GM21526 (cell line): ENCODE measurements around the gene PTPRH.

Experiments
- ATAC-seq: cut with Tn5 transposase; IDR thresholded peaks from one replicate; pipeline ENCODE4 v1.9.1; 2021; ENCODE audit warnings: moderate library complexity; ENCODE audit not compliant: unreplicated experiment, low FRiP score

Gene PTPRH

DNA sequence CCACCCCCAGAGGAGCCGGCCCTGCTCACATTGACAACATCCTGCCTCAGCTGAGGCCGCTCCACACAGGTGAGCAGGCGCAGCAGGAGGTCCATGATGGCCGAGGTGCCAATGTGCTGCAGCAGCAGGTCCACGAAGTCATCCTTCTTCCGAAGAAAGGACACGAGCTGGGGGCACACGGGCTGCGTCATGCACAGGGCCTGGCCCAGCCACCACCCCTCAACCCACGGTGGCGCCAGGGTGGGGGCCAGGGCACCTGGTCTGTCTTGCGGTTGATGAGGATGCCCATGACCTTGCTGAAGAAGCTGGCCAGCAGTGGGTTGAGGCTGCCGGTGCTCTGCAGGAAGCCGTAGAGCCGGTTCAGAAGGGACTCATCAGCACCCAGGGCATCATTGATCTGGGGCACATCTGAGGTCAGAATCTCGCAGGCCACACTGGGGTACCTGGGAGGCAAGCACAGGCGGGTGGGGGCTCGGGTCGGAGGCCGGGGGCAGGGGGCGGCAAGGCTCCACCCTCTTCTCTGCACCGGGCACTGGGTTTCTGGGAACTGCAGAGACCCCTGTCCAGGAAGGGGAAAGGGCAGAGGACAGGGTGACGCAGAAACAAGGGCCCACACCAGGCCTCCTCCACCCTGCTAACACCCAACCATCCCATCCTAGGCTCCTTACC, 36.1 kb upstream of the PTPRH start:
- no peak for ATAC-seq

DNA sequence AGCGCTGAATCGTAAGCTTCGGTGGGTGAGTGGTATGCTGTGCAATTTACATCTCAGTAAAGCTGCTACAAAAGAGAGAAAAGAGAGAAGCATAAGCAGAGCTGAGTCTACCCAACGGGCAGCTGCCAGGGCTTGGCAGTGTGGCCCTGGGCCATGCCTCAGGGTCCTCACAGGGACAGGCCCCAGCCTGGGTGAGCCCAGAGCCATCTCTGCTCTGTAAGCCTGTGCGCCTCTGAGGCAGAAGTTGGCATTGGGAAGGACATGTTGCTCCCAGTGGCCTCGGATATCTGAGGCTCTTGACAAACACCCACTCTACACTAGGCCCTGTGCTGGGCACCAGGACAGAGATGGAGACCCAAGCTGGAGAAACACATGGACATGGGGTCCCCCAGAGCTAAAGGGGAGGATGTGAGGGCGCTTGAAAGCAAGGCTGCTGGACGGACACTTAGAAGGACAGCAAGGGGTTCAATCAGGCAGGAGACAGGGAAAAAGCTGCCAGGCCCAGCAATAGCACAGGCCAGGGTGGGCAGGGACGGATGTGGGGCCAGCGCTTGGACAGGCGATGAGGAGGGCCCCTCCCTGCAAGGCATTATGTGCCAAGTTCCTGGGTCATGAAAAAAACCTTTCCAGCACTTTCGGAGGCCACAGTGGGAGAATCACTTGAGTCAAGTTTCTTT, 34.8 kb upstream of the PTPRH start:
- no peak for ATAC-seq

DNA sequence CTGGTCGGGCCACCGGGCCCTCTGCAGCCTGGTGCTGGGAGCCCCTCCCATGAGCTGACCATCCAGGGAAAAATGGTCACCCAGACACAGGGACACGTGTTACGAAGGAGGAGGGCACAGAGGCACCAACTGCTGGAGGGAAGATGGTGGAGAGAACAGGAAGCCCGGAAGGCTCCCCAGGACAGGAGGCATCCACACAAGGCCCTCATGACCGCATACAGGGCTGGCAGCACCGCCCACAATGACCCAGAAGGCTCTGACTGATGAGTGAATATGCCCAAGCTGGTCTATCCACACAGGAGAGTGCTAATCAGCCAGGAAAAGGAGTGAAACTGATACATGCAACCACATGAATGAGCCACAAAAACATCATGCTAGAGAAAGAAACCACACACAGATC, 33.2 kb upstream of the PTPRH start:
- ATAC-seq: no peak

DNA sequence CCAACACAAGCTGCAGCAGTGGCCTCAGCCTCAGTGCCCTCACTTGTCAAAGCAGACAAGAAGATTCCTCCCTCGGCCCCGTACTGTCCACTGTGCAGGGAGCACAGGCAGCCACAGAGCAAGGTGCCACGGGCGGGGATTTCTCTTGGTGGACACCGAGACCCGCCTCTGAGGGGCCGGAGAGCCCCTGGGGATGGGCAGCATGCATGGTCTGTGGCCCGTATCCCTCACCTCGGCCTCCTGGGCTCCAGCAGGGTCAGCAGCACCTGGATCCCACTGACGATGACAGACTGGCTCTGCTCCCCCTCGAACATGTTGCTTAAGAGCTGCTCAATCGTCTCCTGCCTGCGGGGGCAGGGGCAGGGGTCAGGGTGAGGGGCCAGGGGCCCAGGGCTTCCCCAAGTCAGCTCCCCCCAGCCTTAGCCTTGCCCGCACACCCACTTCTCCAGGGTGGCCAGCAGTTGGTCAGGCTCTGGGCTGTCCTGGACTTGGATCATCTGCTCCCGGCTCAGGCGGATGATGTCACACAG, 32.7 kb upstream of the PTPRH start:
- no peak for ATAC-seq

DNA sequence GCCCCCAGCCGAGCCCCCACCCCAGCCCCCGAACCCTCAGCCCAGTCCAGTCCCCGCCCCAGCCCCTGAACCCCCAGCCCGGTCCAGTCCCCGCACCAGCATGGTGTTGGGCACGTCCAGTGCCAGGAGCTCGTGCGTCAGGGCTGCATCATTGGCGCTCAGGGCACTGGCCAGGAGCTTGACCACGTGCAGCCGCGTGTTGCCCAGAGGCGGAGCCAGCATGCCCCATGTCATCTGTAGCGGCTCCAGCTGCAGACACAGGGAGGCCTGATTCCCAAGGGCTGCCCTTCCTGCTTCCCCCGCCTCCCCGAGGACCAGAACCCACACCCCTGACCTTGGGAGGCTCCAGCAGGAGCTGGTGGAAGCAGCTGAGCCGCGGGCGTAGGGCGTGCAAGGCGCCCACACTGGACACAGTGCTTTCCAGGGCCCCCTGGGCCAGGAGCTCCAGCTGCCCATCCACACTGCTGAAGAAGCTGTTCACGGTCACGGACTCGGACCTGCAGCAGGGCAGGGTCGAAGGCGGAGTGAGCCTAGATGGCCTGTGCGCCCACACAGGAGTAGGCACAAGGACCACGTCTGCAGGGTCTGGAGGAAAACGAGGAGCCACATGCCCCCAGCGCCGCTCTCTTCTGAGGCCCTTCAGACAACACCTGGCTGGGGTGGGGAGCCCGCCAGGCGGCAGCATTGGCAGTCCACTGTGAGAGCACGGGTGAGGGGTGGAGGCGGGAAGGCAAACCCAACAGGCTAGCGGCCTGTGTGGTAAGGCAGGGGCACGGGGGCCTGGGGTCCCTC, 32.0 kb upstream of the PTPRH start:
- no peak for ATAC-seq

DNA sequence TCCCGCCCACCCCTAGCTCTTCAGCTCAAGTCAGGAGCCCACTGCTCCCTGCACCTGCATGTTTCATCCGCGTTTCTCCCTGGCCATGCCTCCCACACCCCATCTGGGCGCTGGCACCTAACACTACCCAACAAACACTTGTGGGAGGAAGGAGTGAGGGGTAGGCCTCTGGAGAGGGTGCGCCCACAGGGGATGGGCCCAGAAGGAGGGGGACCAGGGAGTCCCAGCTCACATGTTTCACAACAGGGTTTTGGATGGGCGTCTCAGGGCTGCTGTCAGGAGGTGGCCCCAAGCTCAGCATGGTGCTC, 31.4 kb upstream of the PTPRH start:
- no peak for ATAC-seq

DNA sequence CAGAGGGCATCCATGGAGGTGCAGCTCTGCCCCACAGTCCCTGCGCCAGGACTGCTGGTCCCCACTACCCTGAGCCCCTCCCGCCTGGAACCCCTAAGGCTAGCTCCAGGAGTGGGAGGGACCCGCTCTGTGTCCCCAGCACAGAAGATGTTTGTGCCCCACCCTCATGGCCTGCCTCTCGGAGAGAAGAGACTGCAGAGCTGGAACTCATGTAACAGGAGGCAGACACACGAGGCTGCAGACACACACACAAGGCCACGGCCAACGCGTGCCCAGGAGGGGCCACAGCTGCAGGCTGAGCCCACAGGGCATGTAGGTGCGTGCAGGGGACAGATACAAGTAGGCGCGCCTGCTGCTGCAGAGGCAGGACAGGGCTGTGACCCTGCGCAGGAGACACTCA, 29.7 kb upstream of the PTPRH start:
- no peak for ATAC-seq

DNA sequence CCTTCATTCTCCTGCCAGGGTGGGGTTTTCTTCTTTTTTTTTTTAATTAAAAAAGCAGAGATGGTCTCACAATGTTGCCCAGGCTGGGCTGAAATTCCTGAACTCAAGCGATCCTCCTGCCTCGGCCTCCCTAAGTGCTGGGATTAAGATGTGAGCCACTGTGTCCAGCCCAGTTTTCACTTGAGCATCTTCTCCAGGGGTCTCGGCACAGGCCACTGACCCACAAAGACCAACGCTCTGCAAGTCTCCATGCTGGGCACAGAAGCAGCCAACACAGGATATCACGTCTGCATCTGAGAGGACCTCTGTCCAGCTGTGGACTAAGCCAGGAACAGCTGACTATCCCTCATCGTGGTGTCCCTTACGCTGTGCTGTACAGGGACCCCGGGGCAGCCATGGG, 28.7 kb upstream of the PTPRH start:
- no peak for ATAC-seq

DNA sequence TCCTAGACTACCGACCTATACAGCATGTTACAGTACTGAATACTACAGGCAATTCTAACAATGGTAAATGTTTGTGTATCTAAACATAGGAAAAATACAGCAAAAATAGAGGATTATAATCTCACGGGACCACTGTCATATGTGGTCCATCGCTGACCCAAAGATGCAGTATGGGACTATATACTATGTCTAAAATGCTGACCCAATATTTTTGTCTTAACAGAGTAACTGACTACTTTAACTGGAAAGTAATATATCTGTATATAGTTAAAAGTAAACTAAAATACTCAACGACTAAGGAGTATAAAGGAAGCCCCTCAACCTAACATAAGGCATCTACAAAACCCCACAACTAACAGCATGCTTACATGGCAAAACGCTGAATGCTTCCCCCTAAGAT, 23.7 kb upstream of the PTPRH start:
- ATAC-seq: no peak

DNA sequence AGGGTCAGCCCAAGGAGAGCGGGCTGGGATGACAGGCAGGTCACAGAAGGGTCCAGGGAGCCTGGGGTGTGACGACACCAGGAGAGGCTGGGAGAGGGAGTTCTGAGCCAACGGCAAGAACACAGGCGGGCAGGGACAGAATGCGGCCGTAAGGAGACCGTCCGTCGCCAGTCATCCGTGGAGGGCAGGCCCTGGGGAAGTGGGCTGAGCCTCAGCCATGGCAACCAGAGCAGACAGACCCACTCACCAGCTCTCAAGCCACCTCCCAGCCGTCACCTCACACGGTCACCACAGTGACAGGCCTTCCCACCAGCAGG, 22.9 kb upstream of the PTPRH start:
- no peak for ATAC-seq

DNA sequence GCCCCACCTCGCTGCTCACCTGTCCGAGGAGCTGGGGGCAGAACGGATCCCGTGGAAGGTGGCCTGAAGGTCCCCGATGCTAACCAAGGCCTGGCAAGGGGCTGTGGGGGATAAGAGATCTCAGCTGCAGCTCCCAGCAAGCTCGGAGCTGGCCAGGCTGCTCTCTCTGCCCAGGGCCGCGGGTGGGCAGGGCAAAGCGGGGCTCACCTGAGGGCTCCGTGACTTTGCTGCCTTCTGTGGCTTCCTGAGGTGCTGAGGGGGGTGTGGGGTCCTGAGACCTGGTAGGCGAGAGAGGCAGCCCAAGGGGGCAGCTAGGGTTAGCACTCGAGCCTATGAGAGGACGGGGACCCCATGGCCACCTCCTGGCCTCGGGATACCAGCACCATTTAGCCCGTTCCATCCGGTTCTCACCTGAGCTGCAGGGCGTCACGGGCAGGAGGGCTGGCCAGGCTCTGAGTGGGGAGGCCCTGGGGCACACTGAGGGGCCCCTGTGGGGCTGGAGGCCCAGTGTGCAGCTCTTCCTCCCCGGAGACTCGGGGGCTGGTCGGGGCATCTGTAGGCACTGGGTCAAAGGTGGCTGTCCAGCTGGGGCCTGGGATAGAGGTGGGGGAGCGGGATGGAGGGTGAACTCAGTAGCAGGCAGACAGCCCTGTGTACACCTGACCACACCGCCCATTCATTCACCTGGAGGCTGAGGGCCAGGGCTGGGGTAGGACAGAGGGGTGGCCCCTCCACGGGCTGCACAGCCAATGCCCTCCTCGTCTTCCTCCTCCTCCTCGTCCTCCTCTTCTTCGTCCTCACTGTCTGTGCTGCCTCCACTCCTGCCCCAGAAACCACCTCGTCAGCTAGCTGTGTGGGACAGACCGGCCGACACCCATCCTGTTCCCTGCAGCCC, 22.3 kb upstream of the PTPRH start:
- ATAC-seq: no peak

DNA sequence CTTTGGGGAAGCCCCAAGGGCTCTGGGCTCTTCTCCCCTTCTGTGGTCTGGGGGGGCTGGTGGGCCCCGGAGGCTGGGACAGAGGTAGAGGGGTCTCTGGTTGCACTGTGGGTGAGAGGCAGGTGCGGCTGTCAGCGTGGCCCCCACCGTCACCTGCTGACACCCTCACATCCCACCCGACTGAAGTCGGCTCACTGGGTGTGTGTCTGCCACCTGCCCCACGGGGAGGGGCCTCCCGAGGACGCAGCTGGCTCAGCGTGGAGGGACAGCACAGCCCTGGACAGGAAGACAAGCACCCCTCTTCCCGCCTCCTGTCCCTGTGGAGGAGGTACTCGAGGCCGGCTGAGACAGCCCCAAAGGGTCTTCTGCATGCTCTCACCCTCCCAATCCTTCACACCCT, 21.5 kb upstream of the PTPRH start:
- ATAC-seq: no peak

DNA sequence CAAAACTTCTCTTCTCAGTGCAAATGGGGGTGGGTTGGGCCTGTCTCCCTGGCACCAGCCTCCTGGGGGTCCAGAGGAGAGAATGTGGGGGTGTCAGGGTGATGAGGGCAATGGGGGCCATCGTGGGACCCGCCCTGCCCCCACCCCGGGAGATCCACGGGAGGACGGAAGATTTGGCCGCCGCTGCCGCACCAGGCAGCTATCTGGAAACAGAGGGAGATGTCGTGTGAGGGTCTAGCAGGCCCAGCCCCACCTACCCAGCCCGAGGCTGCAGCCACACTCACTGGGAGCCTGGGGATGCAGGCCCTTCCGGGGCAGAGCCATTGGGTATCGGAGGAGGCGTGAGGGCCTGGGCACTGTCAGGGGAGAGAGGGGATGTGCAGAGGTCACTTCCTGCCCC, 21.0 kb upstream of the PTPRH start:
- no peak for ATAC-seq

DNA sequence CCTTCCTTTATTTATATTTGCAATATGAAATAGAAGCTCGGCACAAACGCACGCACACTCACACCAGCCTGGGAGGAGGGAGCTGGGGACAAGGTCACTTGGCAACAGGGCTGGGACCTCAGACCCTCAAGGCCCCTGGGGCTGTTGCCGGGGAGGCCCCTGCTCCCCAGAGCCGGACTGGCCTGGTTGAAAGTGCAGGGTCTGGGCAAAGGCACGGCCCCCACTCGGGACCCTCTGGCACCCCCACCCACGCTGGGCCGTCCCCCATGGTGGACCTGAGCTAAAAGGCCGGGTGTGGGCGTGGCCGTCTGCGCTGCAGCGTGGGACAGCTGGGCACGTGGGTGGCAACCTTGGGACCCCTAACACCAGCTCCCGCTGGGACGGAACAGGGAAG, 20.5 kb upstream of the PTPRH start:
- no peak for ATAC-seq

DNA sequence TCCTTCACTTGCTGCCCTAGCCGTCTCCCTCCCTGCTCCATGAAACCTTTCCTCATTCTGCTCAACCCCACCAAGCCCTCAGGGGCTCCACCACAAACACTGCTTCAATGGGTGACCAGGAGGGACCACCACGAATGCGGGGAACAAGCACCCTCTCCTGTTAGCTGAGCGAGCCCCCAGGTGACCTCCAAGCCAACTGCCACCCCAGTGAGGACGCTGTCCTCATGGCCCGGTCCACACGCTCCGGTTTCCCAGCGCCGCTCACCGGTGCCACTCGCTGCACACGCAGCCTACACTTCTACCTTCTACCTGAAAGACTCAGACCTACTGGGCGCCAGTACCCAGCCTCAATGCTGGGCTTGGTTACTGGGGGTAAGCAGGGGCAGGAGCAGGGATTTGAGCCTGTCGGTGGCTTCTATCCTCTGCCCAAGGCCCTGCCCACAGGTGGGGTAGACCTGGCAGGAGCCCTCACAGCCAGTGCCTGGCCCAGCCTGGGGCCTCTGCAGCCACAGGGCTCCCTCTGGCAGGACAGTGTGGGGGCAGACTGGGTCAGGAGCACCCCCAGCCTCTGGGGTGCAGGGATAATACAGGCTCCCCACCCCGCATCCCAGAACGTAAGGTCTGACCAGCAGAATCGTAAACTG, 20.0 kb upstream of the PTPRH start:
- ATAC-seq: no peak

DNA sequence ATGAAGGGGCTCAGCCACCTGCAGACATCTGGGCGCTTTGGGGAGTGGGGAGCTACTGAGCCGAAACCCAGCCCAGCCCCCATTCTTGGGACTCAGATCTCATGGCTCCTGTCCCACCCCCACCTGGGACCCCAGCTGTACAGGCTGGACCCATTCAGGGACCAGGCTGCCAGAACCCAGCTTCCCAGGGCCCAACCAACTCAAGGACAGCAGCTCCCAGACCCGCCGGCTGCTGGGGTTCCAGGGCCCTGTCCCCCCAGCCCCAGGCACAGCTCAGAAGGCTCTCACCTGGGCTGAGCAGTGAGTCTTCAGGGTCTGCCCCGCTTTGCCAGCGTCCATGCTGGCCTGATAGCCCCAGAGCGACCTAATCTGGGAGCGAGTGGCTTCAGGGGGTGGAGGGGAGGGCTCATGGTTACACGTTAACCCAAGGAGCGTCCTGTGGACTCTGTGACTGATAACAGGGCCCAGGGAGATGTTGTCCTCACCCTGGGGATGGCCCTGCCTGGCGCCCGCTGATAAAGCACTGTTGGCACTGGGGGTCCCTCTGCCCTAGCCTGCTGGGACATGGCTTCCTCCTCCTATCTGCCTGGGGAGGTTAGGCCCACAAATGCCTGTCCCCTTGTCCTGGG, 19.2 kb upstream of the PTPRH start, which contains the start of gene TMEM86B:
TSS of gene TMEM86B (minus strand) at position 361 of the 629 bp plus-strand sequence. CDS start at position 339, 22 bp downstream.
- ATAC-seq: no peak

DNA sequence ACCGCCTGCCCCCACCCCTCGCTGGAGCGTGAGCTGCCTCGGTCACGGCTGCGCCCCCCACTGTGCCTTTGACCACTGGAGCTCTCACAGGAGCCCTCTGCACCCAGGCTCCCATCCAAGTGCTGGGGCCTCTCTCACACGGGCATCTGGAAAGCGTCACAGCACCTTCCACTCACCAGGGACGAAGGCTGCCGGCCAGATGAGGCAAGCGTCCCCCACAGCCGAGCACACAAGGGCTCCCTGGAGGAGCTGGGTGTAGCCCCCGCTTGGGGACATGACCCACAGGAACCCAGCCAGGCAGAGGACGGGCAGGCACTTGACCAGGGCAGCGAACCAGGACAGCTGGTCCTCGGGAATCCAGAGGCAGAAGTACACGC, 18.7 kb upstream of the PTPRH start:
- no peak for ATAC-seq

DNA sequence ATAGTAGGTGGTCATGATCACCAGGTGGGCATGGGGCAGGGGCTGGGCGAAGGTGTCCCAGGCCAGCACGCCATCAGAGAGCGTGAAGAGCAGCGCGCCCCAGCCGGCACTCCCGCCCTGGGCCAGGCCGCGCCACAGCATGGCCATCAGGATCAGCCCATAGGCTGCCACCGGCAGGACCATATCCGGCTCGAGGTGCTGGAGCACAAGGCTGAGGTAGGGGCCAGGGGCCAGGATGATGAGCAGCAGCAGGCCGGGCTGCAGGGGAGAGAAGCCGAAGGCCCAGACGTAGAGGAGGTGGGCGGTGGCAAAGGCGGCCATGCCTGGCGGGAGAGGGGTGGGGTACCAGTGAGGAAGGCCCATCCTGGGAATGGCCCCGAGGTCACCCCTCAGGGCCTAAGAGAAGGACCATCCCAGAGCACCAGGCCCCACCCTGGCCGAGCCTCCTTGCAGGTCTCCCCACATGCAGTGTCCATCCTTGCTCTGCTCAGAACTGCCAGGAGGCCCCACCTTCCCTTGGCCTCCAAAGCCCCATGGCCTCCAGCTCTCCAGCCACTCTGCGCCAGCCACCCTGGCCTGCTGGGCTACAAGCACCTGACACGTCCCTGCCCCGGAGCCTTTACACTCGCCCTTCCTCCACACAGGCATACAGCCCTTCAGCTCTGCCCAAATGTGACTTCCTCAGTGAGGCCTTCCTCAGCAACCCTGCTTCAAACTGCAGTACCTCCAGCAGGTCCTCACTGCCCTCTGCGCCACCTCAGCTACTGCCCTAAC, 18.1 kb upstream of the PTPRH start:
- no peak for ATAC-seq

DNA sequence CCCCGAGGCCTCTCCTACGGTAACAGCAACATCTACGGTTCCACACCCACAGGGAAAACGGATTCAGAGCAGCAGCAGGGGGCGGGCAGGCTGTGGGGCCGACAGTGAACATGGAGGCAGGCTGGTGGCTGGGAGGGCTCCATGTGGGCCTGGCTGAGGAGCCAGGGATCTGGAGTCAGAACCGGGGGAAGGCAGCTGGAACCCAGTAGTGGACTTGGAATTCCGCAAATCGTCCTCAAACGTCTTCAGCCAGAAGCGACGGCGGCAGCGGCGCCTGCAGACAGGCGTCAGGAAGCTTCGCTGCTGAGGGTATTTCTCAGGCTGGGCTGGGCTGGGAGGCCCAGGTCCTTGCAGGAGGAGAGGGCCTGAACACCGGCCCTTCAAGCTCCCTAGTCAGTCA, 17.5 kb upstream of the PTPRH start:
- ATAC-seq: no peak
